Colonic mucosa (tissue), 4 donors: ENCODE data around the gene CALM3. TPM values are rescaled to one million over a fixed set of nuclear protein-coding genes. Genes with fewer than 3 reads are reported as not detected.

Experiments used
- DNase-seq: peaks from one replicate; pipeline ENCODE4 v3.0.0-alpha.2; 2020
- H3K27ac ChIP-seq: fragments of 200-600 bp; one replicate; pipeline ENCODE4 v1.8.0; 2021
- H3K27me3 ChIP-seq: fragments of 200-600 bp; one replicate; pipeline ENCODE4 v1.8.0; 2021
- H3K36me3 ChIP-seq: fragments of 200-600 bp; one replicate; pipeline ENCODE4 v1.8.0; 2021
- H3K4me1 ChIP-seq: fragments of 200-600 bp; one replicate; pipeline ENCODE4 v1.8.0; 2021; ENCODE audit warnings: mild to moderate bottlenecking
- H3K4me3 ChIP-seq: fragments of 200-600 bp; one replicate; pipeline ENCODE4 v1.8.0; 2021
- H3K9ac ChIP-seq, 2 donors: one replicate each; pipeline ENCODE4 v1.7.0; 2013; ENCODE audit warnings: control low read depth in 2 of 2, low read depth in 2 of 2, low read length in 2 of 2
- H3K9me3 ChIP-seq: fragments of 200-600 bp; one replicate; pipeline ENCODE4 v1.8.0; 2021
- intact Hi-C: fragments of 100-400 bp; cut with DNase I; formaldehyde crosslinking; loops from one replicate; pipeline ENCODE4 v1.14.1; 2022
- total RNA-seq, 2 donors: library from RNA; stranded (reverse); fragmentation: NEBNext Ultra II Directional in 1 of 2; extraction: Animal tissue kit (Norgen Biotek cat#: 25700) in 1 of 2; gene quantifications; one replicate each; pipeline ENCODE4 v1.2.1, GENCODE V29; 2021
- TF ChIP-seq, protein P1 (sequence below): fragments of 200-600 bp; IDR thresholded peaks from one replicate; pipeline ENCODE4 v1.8.0; 2022; ENCODE audit warnings: antibody characterized with exemption, mild to moderate bottlenecking
- donor health status: healthy.
- donor health status: DM: no; HTN: no; CAD: no.
- donor health status: DM: no; HTN: no; CAD: no.

The CALM3 gene
- total RNA-seq, 2 donors from 2014 or later = 309 to 444 TPM

DNA sequence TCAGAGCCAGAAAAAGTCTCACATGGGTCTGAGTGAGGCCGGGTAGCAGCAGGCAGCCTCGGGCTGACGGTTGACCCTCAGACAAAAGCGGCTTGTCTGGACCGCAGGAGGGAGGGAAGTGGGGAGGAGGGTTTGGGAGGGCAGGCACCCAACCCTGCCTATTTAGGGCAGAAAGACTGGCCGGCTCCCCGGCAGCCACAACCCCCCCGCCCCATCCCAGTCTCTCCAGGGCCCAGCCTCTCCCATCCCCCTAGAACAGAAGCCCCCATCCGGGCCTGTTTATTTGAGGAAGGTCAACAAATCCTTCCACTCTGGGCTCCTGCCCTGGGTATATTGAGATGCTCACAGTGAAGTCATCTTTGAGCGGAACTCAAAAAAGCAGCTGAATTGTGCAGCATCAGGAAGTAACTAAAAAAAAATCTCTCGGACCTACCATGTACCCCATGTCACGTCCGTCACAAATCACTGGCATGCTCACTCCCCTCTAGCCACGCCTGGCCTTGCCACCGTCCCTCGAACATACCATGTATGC lies 53.6 kb downstream of the CALM3 start:
- H3K9ac ChIP-seq = peak overlapping the region in 1 of 2 donors; percentile 40
- TF ChIP-seq, protein P1, sequence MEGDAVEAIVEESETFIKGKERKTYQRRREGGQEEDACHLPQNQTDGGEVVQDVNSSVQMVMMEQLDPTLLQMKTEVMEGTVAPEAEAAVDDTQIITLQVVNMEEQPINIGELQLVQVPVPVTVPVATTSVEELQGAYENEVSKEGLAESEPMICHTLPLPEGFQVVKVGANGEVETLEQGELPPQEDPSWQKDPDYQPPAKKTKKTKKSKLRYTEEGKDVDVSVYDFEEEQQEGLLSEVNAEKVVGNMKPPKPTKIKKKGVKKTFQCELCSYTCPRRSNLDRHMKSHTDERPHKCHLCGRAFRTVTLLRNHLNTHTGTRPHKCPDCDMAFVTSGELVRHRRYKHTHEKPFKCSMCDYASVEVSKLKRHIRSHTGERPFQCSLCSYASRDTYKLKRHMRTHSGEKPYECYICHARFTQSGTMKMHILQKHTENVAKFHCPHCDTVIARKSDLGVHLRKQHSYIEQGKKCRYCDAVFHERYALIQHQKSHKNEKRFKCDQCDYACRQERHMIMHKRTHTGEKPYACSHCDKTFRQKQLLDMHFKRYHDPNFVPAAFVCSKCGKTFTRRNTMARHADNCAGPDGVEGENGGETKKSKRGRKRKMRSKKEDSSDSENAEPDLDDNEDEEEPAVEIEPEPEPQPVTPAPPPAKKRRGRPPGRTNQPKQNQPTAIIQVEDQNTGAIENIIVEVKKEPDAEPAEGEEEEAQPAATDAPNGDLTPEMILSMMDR = no peak
- H3K4me1 ChIP-seq = no peaks in the 10 kb centered on the region
- no peaks in the 10 kb centered on the region for H3K36me3 ChIP-seq
- intact Hi-C loops = no loop called here
- DNase-seq = no peak
- no peak overlapping the region for H3K4me3 ChIP-seq
- H3K27me3 ChIP-seq = peaks cover 23% of the 10 kb centered on the region
- H3K9me3 ChIP-seq = no peaks in the 10 kb centered on the region
- H3K27ac ChIP-seq = peak overlapping the region; percentile 55

DNA sequence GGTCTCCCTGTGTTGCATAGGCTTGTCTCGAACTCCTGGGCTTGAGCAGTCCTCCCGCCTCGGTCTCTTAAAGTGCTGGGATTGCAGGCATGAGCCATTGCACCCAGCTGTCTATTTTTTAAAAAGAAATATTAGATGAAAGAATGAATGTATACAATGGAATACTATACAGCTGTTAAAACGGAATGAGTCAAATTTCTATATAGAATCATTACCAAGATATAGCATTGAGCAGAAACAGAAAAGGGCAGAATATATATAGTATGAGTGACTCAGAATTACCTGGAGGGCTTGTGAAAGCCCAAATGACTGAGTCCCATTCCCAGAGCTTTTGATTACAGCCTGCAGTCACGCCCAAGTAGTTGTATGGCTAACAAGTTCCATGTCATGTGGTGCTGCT lies 55.4 kb downstream of the CALM3 start:
- intact Hi-C loops = no loop called here
- no peak overlapping the region for H3K27ac ChIP-seq
- no peaks in the 10 kb centered on the region for H3K36me3 ChIP-seq
- no peak for DNase-seq
- no peak overlapping the region for H3K9ac ChIP-seq
- TF ChIP-seq, protein P1 = no peak
- peaks cover 6% of the 10 kb centered on the region for H3K4me1 ChIP-seq
- no peak overlapping the region for H3K4me3 ChIP-seq
- no peaks in the 10 kb centered on the region for H3K9me3 ChIP-seq
- peaks cover 30% of the 10 kb centered on the region for H3K27me3 ChIP-seq

DNA sequence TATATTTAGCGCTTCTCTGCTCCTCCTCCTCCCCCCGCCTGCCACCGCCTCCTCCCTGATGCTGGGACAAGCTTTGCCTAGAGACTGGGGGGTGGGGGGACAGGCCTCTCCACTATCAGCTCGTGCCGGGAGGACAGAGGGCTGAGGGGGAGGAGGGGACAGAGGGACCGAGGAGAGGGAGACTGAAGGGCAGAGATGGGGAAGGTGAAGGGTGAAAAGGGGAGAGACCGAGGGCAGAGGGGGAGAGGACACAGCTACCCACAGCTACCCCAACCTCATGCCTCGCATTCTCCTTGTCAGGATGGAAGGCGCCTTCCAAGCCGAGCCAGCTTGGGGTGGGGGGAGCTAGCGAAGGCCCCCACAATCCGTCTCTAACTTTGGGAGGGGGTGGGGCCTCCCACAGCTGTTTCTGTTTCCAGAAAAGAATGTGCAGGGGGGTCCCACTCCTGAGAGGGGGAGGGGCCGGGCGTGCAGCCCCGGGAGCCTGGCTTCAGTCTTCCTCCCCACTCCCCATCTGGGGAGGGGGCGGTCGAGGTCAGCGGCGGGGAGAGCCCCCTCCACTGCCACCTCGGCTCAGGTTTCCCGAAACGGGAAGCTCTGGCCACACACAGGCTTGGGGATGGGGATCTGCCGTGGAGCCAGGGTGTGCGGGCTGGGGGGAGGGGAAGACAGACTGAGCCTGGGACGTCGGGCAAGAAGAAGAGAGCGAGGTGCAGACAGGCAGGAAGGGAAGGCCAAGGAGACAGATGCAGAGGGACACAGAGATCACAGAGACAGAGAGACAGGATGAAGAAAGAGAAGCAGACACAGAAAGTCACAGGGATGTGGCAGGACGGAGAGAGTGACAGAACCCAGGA lies 58.2 kb downstream of the CALM3 start:
- no peaks in the 10 kb centered on the region for H3K9me3 ChIP-seq
- no peaks in the 10 kb centered on the region for H3K36me3 ChIP-seq
- H3K4me1 ChIP-seq = peaks cover 6% of the 10 kb centered on the region
- DNase-seq = peak; percentile 38
- peak overlapping the region; percentile 22 to 62 for H3K9ac ChIP-seq
- intact Hi-C loops = no loop called here
- peak overlapping the region; percentile 51 for H3K27ac ChIP-seq
- H3K27me3 ChIP-seq = peaks cover 30% of the 10 kb centered on the region
- peak overlapping the region; percentile 53 for H3K4me3 ChIP-seq
- TF ChIP-seq, protein P1 = no peak

DNA sequence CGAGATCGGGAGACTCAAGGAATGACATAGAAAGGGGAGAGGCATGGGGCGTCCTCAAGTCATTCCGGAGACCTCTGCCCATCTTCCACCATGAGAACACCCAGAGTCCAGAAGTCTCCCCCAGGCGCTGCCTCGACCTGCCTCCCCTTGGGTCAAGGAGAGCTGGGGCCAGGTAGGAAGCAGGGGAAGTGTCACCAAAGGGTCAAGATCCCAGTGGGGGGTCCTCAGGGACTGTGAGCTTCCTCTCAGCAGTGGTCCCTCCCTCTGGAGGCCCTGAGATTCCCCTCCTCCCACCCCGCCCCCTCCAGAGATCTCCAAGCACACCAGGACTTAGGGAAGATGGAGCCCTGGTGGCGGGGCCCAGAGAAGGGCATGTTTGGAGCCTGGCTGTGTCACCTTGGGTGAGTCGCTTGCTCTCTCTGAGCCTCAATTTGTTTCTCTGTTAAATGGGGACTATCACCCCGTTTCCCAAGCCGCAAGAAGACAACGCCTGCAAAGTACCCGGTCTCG lies 58.9 kb downstream of the CALM3 start:
- peak overlapping the region; percentile 53 for H3K4me3 ChIP-seq
- DNase-seq = no peak
- H3K9ac ChIP-seq = peak overlapping the region; percentile 22 to 62
- H3K36me3 ChIP-seq = no peaks in the 10 kb centered on the region
- H3K9me3 ChIP-seq = no peaks in the 10 kb centered on the region
- TF ChIP-seq, protein P1 = no peak
- peaks cover 6% of the 10 kb centered on the region for H3K4me1 ChIP-seq
- intact Hi-C loops = no loop called here
- H3K27me3 ChIP-seq = peaks cover 30% of the 10 kb centered on the region
- peak overlapping the region; percentile 51 for H3K27ac ChIP-seq

Other genes with a start within 250 kb of the CALM3 start
- gene CCDC8, start 187.8 kb upstream of the CALM3 start, total RNA-seq = 1 to 10 TPM in 1 of 2 donors, under 1 TPM in 1; 0.99 to 1.1 TPM
- gene PNMA8C, start 172.4 kb upstream of the CALM3 start, total RNA-seq = under 1 TPM in 1 of 2 donors, not detected in 1; 0.08 TPM
- 1 to 10 TPM in 1 of 2 donors, under 1 TPM in 1; 0.35 to 1.2 TPM for gene PNMA8A, start 129.8 kb upstream of the CALM3 start, total RNA-seq
- under 1 TPM; 0.27 to 0.29 TPM for gene PNMA8B, start 105.5 kb upstream of the CALM3 start, total RNA-seq
- under 1 TPM; 0.82 TPM for gene PTGIR, start 23.8 kb downstream of the CALM3 start, total RNA-seq
- gene GNG8, start 34.9 kb downstream of the CALM3 start, total RNA-seq = not detected
- gene DACT3, start 59.9 kb downstream of the CALM3 start, total RNA-seq = 1 to 10 TPM; 1.6 to 5.3 TPM
- gene PRKD2, start 115.8 kb downstream of the CALM3 start, total RNA-seq = 10 to 100 TPM; 60.9 to 61.8 TPM
- gene FKRP, start 144.7 kb downstream of the CALM3 start, total RNA-seq = 10 to 100 TPM in 1 of 2 donors, 1 to 10 TPM in 1; 8.4 to 10.4 TPM
- 10 to 100 TPM; 56.5 to 90.0 TPM for gene STRN4, start 145.1 kb downstream of the CALM3 start, total RNA-seq
- gene SLC1A5, start 187.3 kb downstream of the CALM3 start, total RNA-seq = 100 to 1,000 TPM in 1 of 2 donors, 10 to 100 TPM in 1; 84.3 to 169 TPM
- gene AP2S1, start 249.5 kb downstream of the CALM3 start, total RNA-seq = 100 to 1,000 TPM; 132 to 208 TPM